Activated CD8-positive, alpha-beta memory T cell treated with anti-CD3 and anti-CD28 coated beads, Interleukin-2, amount 50 U/mL, for 48 hours (primary cell): ENCODE results near the gene ARHGEF19.
A peak's percentile ranks its signal among the peaks of the same experiment; 100 is the strongest.
"Not testable (repeated sequence)": the region's sequence is repeated elsewhere in the genome, so short reads cannot be mapped to it uniquely, and the experiment has no call there.

Experiments used
- DNase-seq: peaks from one replicate; pipeline ENCODE4 v3.0.0-alpha.2; 2020

The ARHGEF19 gene

GRCh38 chr1:16202281-16203210 lies 9.9 kb downstream of the ARHGEF19 start:
- DNase-seq = no peak

GRCh38 chr1:16199700-16200099 lies 12.8 kb downstream of the ARHGEF19 start:
- no peak for DNase-seq

GRCh38 chr1:16199157-16199501 lies 13.3 kb downstream of the ARHGEF19 start:
- DNase-seq = no peak

DNA sequence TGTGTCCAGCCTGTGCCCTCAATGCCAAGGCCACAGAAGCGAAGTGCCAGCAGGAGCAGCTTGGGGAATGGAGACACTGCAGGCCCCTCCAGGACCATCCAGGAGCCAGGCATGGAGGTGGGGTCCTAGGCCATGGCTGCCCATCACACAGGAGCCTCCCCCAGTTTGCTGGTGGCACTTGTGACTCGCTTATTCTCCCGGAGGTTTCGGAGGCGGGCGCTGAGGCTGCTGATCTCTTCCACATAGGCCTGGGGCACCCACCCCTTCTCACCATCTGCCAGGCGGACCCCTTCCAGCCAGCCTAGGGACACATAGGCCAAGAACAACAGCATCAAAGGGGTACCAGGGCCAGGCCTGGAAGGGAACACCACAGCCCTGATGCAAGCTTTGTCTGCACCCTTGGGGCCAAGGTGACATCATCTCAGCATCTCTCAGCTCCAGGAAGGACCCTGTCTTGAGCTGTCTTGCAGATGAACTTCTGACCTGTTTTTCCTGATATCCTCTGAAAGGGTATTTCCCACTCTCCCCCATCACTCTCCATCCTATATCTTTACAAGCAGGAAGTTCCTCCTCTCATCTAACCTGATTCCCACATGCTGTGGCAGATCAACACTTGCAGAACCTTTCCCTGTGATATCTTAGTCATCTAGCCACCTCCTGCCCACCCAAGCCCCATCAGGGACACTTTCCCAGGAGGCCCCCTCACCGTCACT lies 13.9 kb downstream of the ARHGEF19 start:
- DNase-seq = no peak

DNA sequence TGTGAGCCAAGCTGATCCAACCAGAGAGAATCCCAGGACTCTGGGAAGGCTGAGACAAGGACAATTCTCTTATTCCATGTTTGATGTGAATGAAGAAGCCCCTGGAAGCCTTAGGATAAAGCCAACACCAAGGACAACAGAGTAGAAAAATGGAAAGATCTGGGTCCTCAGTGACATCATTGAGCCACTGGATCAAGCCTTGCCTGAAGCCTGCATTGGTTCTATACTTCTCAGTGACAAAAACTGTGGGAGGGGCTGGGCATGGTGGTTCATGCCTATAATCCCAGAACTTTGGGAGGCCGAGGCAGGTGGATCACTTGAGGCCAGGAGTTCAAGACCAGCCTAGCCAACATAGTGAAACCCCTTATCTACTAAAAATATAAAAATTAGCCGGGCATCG lies 15.6 kb downstream of the ARHGEF19 start:
- no peak for DNase-seq

DNA sequence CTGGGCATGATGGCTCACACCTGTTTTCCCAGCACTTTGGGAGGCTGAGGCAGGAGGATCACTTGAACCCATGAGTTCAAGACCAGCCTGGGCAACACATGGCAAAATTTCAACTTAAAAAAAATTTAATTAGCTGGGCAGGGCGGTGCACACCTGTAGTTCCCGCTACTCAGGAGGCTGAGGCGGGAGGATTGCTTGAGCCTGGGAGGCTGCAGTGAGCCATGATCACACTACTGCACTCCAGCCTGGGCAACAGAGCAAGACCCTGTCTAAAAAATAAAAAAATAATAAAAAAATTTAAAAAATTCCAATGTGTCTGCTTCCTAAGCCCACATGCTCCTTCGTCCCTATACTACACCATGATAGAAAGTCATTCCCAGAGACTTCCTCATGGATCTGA lies 16.3 kb downstream of the ARHGEF19 start:
- not testable (repeated sequence) for DNase-seq

- DNase-seq = no peak
These were observed 16.9 kb downstream of the ARHGEF19 start for GRCh38 chr1:16195518-16195905.

DNA sequence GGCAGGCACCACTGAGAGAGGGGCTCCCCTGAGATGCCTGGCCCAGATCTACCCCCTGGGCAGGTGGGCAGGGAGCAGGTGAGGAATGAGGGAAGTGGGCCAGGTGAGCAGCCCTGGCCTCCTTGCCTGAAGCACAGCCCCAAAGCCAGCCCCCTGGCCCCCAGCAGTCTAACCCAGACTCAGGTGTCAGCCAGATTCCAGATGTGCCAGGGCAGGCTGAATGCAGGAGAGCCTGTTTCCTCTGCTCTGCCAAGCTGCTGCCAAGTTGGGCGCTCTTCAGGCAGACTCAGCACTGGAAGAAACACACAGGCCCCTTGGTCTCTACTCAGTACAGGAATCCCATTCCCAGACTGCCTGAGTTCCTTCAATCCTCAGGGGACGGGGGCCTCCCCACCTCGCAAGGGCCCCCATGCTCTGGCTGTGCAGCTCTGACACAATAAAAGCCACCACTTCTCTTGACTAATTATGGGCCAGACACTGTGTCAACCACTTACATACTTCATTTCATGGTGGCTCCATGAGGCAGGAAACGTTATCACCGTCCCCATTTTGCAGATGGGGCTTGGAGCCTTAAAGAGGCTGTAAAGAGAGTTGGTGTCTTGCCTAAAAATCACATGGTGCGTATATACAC lies 20.4 kb downstream of the ARHGEF19 start:
- no peak for DNase-seq

DNA sequence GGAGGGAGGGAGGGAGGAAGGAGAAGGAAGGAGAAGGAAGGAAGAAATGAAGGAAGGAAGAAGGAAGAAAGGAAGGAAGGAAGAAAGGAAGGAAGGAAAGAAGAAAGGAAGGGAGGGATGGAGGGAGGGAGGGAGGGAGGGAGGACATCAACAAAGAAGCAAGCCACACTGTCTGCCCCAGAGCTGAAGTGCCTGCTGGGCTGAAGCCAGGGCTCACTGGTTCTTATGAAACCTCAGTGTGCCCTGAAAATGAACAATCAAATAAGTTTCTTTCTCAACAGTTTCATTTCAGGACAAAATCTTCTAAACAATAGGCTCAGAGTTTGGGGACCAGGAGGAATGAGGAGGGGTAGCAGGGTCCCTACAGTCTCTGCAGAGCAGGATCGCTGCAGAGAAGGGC lies 21.1 kb downstream of the ARHGEF19 start:
- DNase-seq = no peak

DNA sequence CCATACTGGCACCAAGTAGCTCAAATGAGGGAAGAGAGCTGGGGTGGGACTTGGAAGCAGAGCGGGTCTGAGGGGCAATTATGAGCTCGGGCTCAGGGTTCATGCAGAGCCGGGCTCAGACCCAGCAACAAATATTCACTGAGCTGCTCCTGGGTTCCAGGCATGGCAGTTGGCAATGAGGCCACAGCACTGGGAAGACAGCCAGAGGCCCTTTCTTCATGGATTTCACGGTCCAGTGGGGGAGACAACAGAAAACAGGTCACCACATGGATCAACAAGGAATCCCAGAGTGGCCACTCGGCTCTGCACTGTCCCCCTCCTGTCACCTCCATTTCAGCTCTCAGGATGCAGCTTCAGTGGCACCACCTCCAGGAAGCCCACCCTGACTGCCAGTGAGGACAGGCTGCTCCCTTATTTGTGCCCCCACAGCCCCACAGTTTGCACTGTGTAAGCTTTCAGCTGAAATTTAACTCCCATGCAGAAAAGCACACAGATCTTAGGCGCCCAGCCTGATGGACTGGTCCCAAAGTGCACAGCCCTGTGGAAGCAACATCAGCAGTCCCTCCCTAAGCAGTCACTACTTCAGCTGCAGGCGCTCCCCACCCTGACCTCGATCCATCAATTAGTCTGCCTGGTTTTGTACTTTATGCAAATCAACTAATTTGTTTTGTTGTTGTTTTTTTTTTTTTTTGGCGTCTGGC lies 22.4 kb downstream of the ARHGEF19 start:
- no peak for DNase-seq

GRCh38 chr1:16189003-16189402 lies 23.4 kb downstream of the ARHGEF19 start:
- no peak for DNase-seq

DNA sequence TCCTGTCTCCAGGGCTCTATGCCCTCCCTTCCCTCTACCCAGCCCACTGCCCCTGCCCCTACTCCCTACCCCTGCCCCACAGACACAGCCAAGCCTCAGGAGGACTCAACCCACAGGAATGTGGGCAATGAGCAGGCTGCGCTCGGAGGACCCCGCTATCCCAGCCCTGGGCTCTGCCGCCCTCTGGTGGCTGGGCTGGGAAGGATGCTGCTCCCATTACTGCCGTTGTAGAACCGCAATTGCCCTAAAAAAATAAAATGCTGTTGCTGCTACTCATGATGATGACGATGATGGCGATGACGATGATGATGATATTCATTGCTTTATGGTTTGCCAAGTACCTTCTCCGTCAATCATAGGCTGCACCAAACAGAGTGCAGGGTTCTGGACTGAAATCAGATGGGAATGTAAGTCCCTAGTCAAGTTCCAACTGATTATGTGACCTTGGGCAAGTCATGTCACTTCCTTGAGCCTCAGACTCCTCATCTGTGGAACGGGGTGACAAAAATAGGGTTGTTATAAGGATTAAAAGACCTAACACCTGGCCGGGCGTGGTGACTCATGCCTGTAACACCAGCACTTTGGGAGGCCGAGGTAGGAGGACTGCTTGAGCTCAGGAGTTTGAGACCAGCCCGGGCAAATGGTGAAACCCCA lies 24.6 kb downstream of the ARHGEF19 start:
- DNase-seq = peak; percentile 91

DNA sequence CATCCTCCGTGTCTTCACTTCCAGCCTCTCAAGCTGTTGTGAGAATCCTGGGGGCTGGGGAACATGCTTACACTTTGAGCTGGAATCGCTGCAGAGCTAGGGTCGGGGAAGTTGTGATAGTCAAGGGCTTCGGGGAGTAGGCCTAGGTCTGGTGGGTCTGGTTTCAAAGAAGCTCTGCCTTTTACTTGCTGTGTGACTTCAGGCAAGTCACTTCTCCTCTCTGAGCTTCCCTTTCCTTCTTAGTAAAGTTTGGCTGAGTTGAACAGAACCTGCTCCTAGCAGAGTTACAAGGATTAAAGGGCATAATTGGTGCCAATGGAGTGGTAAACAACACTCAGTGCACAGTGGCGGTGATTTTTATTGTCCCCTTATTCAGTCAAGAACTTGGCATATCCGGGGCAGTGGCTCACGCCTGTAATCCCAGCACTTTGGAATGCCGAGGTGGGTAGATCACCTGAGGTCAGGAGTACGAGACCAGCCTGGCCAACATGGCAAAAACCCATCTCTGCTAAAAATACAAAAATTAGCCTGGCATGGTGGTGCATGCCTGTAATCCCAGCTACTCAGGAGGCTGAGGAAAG lies 25.7 kb downstream of the ARHGEF19 start:
- DNase-seq = no peak

GRCh38 chr1:16184557-16185303 lies 27.7 kb downstream of the ARHGEF19 start:
- DNase-seq = no peak

- DNase-seq = no peak
These were observed 28.5 kb downstream of the ARHGEF19 start for GRCh38 chr1:16183765-16184556.

DNA sequence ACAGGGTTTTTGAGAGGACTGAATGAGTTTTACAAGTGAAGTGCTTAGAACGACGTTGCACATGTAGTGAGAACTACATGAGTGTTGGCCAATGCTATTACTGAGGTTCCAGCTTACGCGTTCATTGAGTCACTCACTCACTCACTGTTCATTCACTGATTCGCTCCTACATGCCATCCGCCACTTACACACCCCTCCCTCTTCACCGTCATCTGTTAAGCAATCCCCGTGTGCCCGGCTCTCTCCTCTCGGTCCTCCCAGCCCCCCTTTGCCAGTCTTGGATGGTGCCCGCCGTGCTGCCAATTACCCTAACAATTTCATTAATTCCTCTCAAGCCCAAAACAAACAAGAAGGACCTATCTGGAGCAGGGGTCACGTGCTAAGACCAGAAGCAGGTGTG lies 29.3 kb downstream of the ARHGEF19 start:
- DNase-seq = no peak

GRCh38 chr1:16181887-16182719 lies 30.3 kb downstream of the ARHGEF19 start:
- DNase-seq = no peak

GRCh38 chr1:16180291-16180824 lies 32.1 kb downstream of the ARHGEF19 start:
- DNase-seq = no peak
